ENCODE measurements around the gene INPP5A.
"Not testable (repeated sequence)": the region's sequence is repeated elsewhere in the genome, so short reads cannot be mapped to it uniquely, and the experiment has no call there.

The INPP5A gene

DNA sequence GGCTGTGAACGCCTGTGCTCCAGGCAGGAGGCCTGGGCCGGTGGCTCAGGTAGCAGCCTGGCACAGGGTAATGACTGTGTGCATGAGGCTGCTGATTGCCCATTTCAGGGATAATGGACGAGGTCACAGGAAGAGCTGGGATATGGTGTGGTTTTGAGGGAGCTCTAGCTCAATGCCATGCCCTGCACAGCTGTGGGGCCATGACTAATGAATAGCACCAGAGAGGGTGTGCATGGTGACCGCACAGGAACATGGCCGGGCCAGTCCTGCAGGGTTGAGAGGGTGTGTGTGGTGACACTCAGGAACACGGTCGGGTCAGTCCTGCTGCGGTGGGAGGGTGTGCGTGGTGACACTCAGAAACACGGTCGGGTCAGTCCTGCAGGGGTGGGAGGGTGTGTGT lies 226.5 kb downstream of the INPP5A start:
- H3K9me3 Mint-ChIP-seq, result peaks cover 9% of the 10 kb centered on the region
- H3K4me3 Mint-ChIP-seq, result no peak overlapping the region
- TF ChIP-seq, protein P1, sequence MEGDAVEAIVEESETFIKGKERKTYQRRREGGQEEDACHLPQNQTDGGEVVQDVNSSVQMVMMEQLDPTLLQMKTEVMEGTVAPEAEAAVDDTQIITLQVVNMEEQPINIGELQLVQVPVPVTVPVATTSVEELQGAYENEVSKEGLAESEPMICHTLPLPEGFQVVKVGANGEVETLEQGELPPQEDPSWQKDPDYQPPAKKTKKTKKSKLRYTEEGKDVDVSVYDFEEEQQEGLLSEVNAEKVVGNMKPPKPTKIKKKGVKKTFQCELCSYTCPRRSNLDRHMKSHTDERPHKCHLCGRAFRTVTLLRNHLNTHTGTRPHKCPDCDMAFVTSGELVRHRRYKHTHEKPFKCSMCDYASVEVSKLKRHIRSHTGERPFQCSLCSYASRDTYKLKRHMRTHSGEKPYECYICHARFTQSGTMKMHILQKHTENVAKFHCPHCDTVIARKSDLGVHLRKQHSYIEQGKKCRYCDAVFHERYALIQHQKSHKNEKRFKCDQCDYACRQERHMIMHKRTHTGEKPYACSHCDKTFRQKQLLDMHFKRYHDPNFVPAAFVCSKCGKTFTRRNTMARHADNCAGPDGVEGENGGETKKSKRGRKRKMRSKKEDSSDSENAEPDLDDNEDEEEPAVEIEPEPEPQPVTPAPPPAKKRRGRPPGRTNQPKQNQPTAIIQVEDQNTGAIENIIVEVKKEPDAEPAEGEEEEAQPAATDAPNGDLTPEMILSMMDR (IDR thresholded peaks at IDR 0.05; ENCODE audit: unreplicated experiment in 3 of 3), result no peak
- no peaks in the 10 kb centered on the region for H3K4me1 Mint-ChIP-seq
- H3K36me3 Mint-ChIP-seq (ENCODE audit: low read depth), result peaks cover 48% of the 10 kb centered on the region
- H3K27ac Mint-ChIP-seq, result no peak overlapping the region
- no peaks in the 10 kb centered on the region for H3K27me3 Mint-ChIP-seq (ENCODE audit: low read depth)

DNA sequence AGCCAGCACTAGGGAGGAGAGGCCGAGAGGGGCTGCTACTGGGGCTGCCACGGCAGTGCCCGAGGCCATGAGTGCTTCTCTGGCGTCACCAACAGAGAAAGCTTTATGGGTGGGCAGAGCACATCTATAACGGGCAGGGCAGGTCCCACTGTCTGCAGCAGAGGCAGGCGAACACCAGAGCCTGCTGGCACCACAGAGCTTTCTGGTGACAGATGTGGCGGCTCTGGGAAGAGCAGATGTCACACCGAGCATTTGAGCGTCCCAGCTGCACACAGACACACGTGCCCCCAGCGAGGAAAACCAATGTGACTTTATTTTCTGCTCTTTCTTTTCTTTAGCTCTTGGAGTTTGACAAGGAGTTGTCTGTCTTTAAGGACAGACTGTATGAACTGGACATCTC lies 227.8 kb downstream of the INPP5A start:
- Mint-ChIP-seq H3K27ac (no peak overlapping the region), H3K4me3 (no peak overlapping the region), H3K4me1 (no peaks in the 10 kb centered on the region), H3K9me3 (peaks cover 9% of the 10 kb centered on the region), H3K36me3 (ENCODE audit: low read depth) (peaks cover 58% of the 10 kb centered on the region), H3K27me3 (ENCODE audit: low read depth) (no peaks in the 10 kb centered on the region)
- TF ChIP-seq, protein P1 (IDR thresholded peaks at IDR 0.05; ENCODE audit: unreplicated experiment in 3 of 3), result no peak

DNA sequence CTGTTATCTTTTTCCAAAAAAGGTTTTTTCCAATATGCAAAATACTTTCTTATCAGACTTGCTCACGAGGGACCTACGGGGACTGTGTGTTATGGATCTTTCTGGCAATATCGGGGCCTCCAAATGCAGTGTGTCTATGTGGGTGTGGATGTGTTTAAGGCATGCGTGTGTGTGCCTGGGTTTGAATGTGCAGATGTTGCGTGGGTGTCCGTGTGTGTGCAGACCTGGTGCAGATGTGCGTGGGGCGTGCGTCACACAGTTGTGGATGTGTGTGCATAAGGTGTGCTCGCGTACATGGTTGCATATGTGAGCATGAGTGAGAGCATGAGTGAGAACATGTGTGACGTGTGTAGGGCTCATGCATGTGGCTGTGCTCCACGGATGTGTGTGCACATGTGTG lies 228.7 kb downstream of the INPP5A start:
- TF ChIP-seq, protein P1 (IDR thresholded peaks at IDR 0.05; ENCODE audit: unreplicated experiment in 3 of 3), result no peak

DNA sequence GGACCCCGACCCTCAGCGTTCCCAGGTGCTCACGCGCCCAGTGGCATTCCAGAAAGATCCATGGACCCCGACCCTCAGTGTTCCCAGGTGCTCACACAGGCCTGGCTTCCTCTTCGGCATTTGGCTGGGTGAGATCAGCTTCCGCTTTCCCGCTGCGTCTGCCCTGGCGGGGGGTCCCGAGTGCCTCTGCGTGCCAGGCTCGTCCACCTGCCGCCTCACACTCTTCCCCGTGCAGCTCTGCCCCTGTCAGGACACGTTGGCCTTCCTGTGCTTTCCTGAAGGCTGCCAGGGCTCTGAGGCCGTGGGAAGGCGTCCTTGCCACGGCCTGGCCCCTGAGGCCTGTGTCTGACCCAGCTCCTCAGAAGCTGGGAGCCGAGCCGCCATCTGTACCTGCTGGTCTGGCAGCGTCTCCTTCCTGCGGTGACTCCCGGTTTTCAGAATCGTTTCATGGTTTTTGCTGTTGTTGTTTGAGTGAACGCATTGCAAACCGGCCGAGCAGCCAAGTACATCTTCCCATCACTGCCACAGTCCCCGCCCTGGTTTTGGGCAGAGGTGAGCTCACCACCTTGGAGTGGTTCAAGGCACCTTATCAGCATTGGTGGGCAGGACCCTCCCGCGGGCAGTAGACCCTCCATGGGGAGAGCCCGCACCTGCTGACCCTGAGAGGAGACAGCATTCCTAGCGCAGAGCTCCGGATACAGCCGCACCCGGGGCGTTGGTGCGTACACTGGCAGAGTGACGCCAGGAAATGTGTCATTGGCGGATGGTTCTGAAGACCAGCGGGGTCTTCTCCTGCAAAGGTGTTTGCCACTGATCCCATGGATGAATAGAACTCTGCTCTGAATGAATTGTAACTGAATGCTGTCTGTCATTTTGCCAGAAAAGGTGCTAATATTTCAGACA lies 231.0 kb downstream of the INPP5A start:
- H3K27me3 Mint-ChIP-seq (ENCODE audit: low read depth), result no peaks in the 10 kb centered on the region
- H3K36me3 Mint-ChIP-seq (ENCODE audit: low read depth), result peaks cover 51% of the 10 kb centered on the region
- peaks cover 5% of the 10 kb centered on the region for H3K9me3 Mint-ChIP-seq
- H3K4me3 Mint-ChIP-seq, result no peak overlapping the region
- H3K27ac Mint-ChIP-seq, result no peak overlapping the region
- TF ChIP-seq, protein P1 (IDR thresholded peaks at IDR 0.05; ENCODE audit: unreplicated experiment in 3 of 3), result no peak
- peaks cover 5% of the 10 kb centered on the region for H3K4me1 Mint-ChIP-seq

More for the DNA sequence above, 228.7 kb downstream of the INPP5A start:
- Mint-ChIP-seq H3K36me3 (ENCODE audit: low read depth) (peaks cover 57% of the 10 kb centered on the region), H3K27ac (no peak overlapping the region), H3K9me3 (peaks cover 9% of the 10 kb centered on the region), H3K4me3 (no peak overlapping the region), H3K4me1 (no peaks in the 10 kb centered on the region), H3K27me3 (ENCODE audit: low read depth) (no peaks in the 10 kb centered on the region)

DNA sequence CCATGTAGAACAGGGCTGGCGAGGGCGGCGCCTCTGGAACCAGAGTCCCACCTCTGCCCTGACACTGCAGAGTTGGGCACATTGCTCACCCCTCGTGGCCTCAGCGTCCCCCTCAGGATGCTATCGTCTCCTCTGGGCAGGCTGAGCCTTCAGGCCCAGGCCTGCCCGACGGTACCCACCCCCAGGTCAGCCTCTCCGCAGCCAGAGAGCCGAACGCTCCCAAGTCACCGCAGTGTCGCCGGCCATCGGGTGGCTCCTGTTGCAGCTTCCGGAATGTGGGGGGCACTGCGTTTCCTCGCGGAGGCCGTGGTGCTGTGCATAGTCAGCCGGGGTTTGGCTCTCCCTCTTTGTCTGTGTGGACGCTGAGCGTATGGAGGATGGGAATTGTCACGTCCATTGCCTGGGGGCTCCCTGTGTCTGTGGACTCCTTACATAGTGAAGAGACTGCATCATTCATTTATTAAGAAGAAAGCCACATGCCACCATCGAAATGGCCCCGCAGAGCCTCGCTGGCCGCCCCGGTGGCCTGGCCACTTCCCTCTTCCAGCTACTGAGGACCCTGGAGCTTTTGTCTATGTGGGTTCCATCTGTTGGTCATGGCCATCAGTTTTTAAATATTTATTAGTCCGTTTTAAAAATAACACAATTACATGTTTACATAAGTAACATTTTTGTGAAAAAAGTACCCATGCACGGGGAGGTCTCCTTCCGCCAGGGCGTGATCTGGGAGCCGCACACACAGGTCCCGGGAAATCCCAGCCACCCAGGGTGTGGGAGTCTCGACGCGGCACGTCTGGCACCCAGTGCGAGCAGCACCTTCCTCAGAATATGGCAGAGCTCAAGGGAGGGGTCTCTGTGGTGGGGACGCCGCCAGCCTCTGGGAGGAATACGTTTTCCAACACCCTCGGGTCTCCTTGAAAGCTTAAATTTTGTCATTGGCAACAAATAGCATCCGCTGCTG lies 232.8 kb downstream of the INPP5A start:
- no peaks in the 10 kb centered on the region for H3K27me3 Mint-ChIP-seq (ENCODE audit: low read depth)
- H3K4me1 Mint-ChIP-seq, result peaks cover 10% of the 10 kb centered on the region
- H3K27ac Mint-ChIP-seq, result no peak overlapping the region
- no peak overlapping the region for H3K4me3 Mint-ChIP-seq
- H3K9me3 Mint-ChIP-seq, result peaks cover 5% of the 10 kb centered on the region
- TF ChIP-seq, protein P1 (IDR thresholded peaks at IDR 0.05; ENCODE audit: unreplicated experiment in 3 of 3), result no peak
- peaks cover 52% of the 10 kb centered on the region for H3K36me3 Mint-ChIP-seq (ENCODE audit: low read depth)

DNA sequence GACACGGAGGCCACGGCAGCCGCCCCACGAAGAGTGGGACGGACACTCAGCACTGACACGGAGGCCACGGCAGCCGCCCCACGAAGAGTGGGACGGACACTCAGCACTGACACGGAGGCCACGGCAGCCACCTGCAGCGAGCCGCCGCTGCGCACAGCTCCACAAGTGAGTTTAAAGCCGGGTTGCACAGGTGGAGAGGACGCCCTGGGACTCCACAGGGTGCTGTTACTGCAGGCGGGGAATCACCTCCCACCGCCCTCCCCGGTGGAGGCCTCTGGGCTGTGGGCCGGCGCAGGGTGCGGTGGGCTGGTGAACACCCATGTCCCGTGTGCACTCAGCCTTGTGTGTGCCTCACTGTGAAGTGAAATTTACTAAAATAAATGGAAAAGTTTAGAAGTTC lies 235.2 kb downstream of the INPP5A start:
- H3K4me3 Mint-ChIP-seq; H3K27ac Mint-ChIP-seq; H3K27me3 Mint-ChIP-seq (ENCODE audit: low read depth); H3K9me3 Mint-ChIP-seq: not testable (repeated sequence)
- Mint-ChIP-seq H3K4me1 (peaks cover 10% of the 10 kb centered on the region), H3K36me3 (ENCODE audit: low read depth) (peaks cover 41% of the 10 kb centered on the region)

Data from nephron (organoid).